ENCODE results near the gene RAB3IP. TPM values are rescaled to one million over a fixed set of nuclear protein-coding genes. Genes with fewer than 3 reads are reported as not detected.
"Not testable (repeated sequence)": the region's sequence is repeated elsewhere in the genome, so short reads cannot be mapped to it uniquely, and the experiment has no call there.

RAB3IP gene
- total RNA-seq, 2 donors from 2014 or later = 19.6 to 27.7 TPM

- H3K36me3 Mint-ChIP-seq = no peaks in the 10 kb centered on the region
- peaks cover 20 to 45% of the 10 kb centered on the region in 2 donors for H3K27me3 Mint-ChIP-seq
- no peaks in the 10 kb centered on the region for H3K4me1 Mint-ChIP-seq (ENCODE audit: low read depth in 2 of 2)
- H3K9me3 Mint-ChIP-seq = no peaks in the 10 kb centered on the region
- H3K4me3 Mint-ChIP-seq = no peak overlapping the region
- no peak for ATAC-seq
- no peak overlapping the region for H3K27ac Mint-ChIP-seq
- no peak for DNase-seq (ENCODE audit: low spot score)
Measured at GRCh38 chr12:69834576-69834975, 95.9 kb downstream of the RAB3IP start.

GRCh38 chr12:69835081-69835480 is 96.4 kb downstream of the RAB3IP start:
- Mint-ChIP-seq H3K27ac (no peak overlapping the region), H3K4me1 (ENCODE audit: low read depth in 2 of 2) (no peaks in the 10 kb centered on the region), H3K4me3 (no peak overlapping the region), H3K36me3 (no peaks in the 10 kb centered on the region), H3K9me3 (no peaks in the 10 kb centered on the region), H3K27me3 (peaks cover 21 to 50% of the 10 kb centered on the region in 2 donors)
- no peak for ATAC-seq
- DNase-seq (ENCODE audit: low spot score) = no peak

- H3K27ac Mint-ChIP-seq = no peak overlapping the region
- DNase-seq (ENCODE audit: low spot score) (no peak), ATAC-seq (no peak)
- no peaks in the 10 kb centered on the region for H3K36me3 Mint-ChIP-seq
- H3K4me1 Mint-ChIP-seq (ENCODE audit: low read depth in 2 of 2) = no peaks in the 10 kb centered on the region
- H3K27me3 Mint-ChIP-seq = peaks cover 26 to 57% of the 10 kb centered on the region in 2 donors
- no peak overlapping the region for H3K4me3 Mint-ChIP-seq
- H3K9me3 Mint-ChIP-seq = no peaks in the 10 kb centered on the region
Measured at GRCh38 chr12:69836015-69836414, 97.4 kb downstream of the RAB3IP start.

GRCh38 chr12:69837191-69837590 is 98.5 kb downstream of the RAB3IP start:
- H3K9me3 Mint-ChIP-seq = no peaks in the 10 kb centered on the region
- ATAC-seq = no peak
- peaks cover 29 to 49% of the 10 kb centered on the region in 2 donors for H3K27me3 Mint-ChIP-seq
- H3K36me3 Mint-ChIP-seq = no peaks in the 10 kb centered on the region
- DNase-seq (ENCODE audit: low spot score) = no peak
- no peaks in the 10 kb centered on the region for H3K4me1 Mint-ChIP-seq (ENCODE audit: low read depth in 2 of 2)
- no peak overlapping the region for H3K27ac Mint-ChIP-seq
- no peak overlapping the region for H3K4me3 Mint-ChIP-seq

GRCh38 chr12:69837657-69838415 is 99.2 kb downstream of the RAB3IP start:
- Mint-ChIP-seq H3K27me3 (peaks cover 23 to 46% of the 10 kb centered on the region in 2 donors), H3K4me1 (ENCODE audit: low read depth in 2 of 2) (no peaks in the 10 kb centered on the region)

GRCh38 chr12:69840727-69841126 is 102.1 kb downstream of the RAB3IP start:
- H3K9me3 Mint-ChIP-seq = no peaks in the 10 kb centered on the region
- H3K4me1 Mint-ChIP-seq (ENCODE audit: low read depth in 2 of 2) = no peaks in the 10 kb centered on the region
- H3K4me3 Mint-ChIP-seq = no peak overlapping the region
- H3K27me3 Mint-ChIP-seq = peaks cover 23 to 41% of the 10 kb centered on the region in 2 donors
- no peak overlapping the region for H3K27ac Mint-ChIP-seq
- H3K36me3 Mint-ChIP-seq = no peaks in the 10 kb centered on the region
- DNase-seq (ENCODE audit: low spot score) = no peak
- ATAC-seq = no peak

More at GRCh38 chr12:69837657-69838415, 99.2 kb downstream of the RAB3IP start:
- DNase-seq (ENCODE audit: low spot score) (no peak), ATAC-seq (no peak)
- Mint-ChIP-seq H3K36me3 (no peaks in the 10 kb centered on the region), H3K9me3 (no peaks in the 10 kb centered on the region), H3K4me3 (no peak overlapping the region), H3K27ac (no peak overlapping the region)

GRCh38 chr12:69843608-69844007 is 104.9 kb downstream of the RAB3IP start:
- Mint-ChIP-seq H3K9me3 (no peaks in the 10 kb centered on the region), H3K4me1 (ENCODE audit: low read depth in 2 of 2) (no peaks in the 10 kb centered on the region), H3K4me3 (no peak overlapping the region), H3K27ac (no peak overlapping the region), H3K27me3 (peaks cover 16 to 26% of the 10 kb centered on the region in 2 donors), H3K36me3 (no peaks in the 10 kb centered on the region)
- ATAC-seq (no peak), DNase-seq (ENCODE audit: low spot score) (no peak)

- H3K36me3 Mint-ChIP-seq = no peaks in the 10 kb centered on the region
- H3K9me3 Mint-ChIP-seq = no peaks in the 10 kb centered on the region
- no peaks in the 10 kb centered on the region for H3K4me1 Mint-ChIP-seq (ENCODE audit: low read depth in 2 of 2)
- H3K4me3 Mint-ChIP-seq = no peak overlapping the region
- peaks cover 14 to 25% of the 10 kb centered on the region in 2 donors for H3K27me3 Mint-ChIP-seq
- ATAC-seq = peak in 1 of 2 donors; percentile 32
- no peak overlapping the region for H3K27ac Mint-ChIP-seq
- no peak for DNase-seq (ENCODE audit: low spot score)
Measured at GRCh38 chr12:69844416-69844815, 105.8 kb downstream of the RAB3IP start.

GRCh38 chr12:69844836-69845235 is 106.2 kb downstream of the RAB3IP start:
- Mint-ChIP-seq H3K36me3 (no peaks in the 10 kb centered on the region), H3K27me3 (peaks cover 14 to 21% of the 10 kb centered on the region in 2 donors), H3K9me3 (no peaks in the 10 kb centered on the region), H3K27ac (no peak overlapping the region), H3K4me3 (no peak overlapping the region), H3K4me1 (ENCODE audit: low read depth in 2 of 2) (no peaks in the 10 kb centered on the region)
- ATAC-seq = peak in 1 of 2 donors; percentile 24
- no peak for DNase-seq (ENCODE audit: low spot score)

GRCh38 chr12:69846976-69847375 is 108.3 kb downstream of the RAB3IP start:
- Mint-ChIP-seq H3K36me3 (no peaks in the 10 kb centered on the region), H3K4me1 (ENCODE audit: low read depth in 2 of 2) (no peaks in the 10 kb centered on the region), H3K27me3 (peaks cover 4 to 18% of the 10 kb centered on the region in 2 donors), H3K9me3 (no peaks in the 10 kb centered on the region), H3K4me3 (no peak overlapping the region), H3K27ac (no peak overlapping the region)
- no peak for ATAC-seq
- no peak for DNase-seq (ENCODE audit: low spot score)

- no peaks in the 10 kb centered on the region for H3K4me1 Mint-ChIP-seq (ENCODE audit: low read depth in 2 of 2)
- H3K9me3 Mint-ChIP-seq = no peaks in the 10 kb centered on the region
- no peak overlapping the region for H3K27ac Mint-ChIP-seq
- DNase-seq (ENCODE audit: low spot score) = no peak
- no peaks in the 10 kb centered on the region for H3K36me3 Mint-ChIP-seq
- no peak overlapping the region for H3K4me3 Mint-ChIP-seq
- H3K27me3 Mint-ChIP-seq = peaks cover 3 to 13% of the 10 kb centered on the region in 2 donors
- ATAC-seq = no peak
Measured at GRCh38 chr12:69851976-69852375, 113.3 kb downstream of the RAB3IP start.

GRCh38 chr12:69853176-69853961 is 114.7 kb downstream of the RAB3IP start:
- not testable (repeated sequence) for H3K9me3 Mint-ChIP-seq; H3K27ac Mint-ChIP-seq; H3K4me1 Mint-ChIP-seq (ENCODE audit: low read depth in 2 of 2); ATAC-seq; H3K4me3 Mint-ChIP-seq; DNase-seq (ENCODE audit: low spot score); H3K36me3 Mint-ChIP-seq
- H3K27me3 Mint-ChIP-seq = peaks cover 3 to 13% of the 10 kb centered on the region in 2 donors

GRCh38 chr12:69866698-69867097 is 128.0 kb downstream of the RAB3IP start:
- ATAC-seq (no peak), DNase-seq (ENCODE audit: low spot score) (no peak)
- no peak overlapping the region for H3K27ac Mint-ChIP-seq
- H3K4me1 Mint-ChIP-seq (ENCODE audit: low read depth in 2 of 2) = no peaks in the 10 kb centered on the region
- peaks cover 24 to 45% of the 10 kb centered on the region in 2 donors for H3K27me3 Mint-ChIP-seq
- no peaks in the 10 kb centered on the region for H3K36me3 Mint-ChIP-seq
- no peak overlapping the region for H3K4me3 Mint-ChIP-seq
- H3K9me3 Mint-ChIP-seq = no peaks in the 10 kb centered on the region

- H3K9me3 Mint-ChIP-seq = no peaks in the 10 kb centered on the region
Measured at GRCh38 chr12:69868695-69869094, 130.0 kb downstream of the RAB3IP start.

More at GRCh38 chr12:69868695-69869094, 130.0 kb downstream of the RAB3IP start:
- DNase-seq (ENCODE audit: low spot score) (no peak), ATAC-seq (peak; percentile 40 to 41)
- Mint-ChIP-seq H3K27me3 (peaks cover 24 to 41% of the 10 kb centered on the region in 2 donors), H3K4me1 (ENCODE audit: low read depth in 2 of 2) (no peaks in the 10 kb centered on the region), H3K27ac (no peak overlapping the region), H3K36me3 (no peaks in the 10 kb centered on the region), H3K4me3 (no peak overlapping the region)
